ENCODE results near the gene SIDT1.

GRCh38 chr3:113559009-113559408 lies 26.7 kb downstream of the SIDT1 start:
- TF ChIP-seq CTCF (IDR thresholded peaks at IDR 0.05): no peak
- no peak for TF ChIP-seq POLR2A (IDR thresholded peaks at IDR 0.05)

Data from right lobe of liver (tissue), 4 donors.